ENCODE measurements around the gene KLHDC7A. TPM values are rescaled to one million over a fixed set of nuclear protein-coding genes. Genes with fewer than 3 reads are reported as not detected.

KLHDC7A gene
- total RNA-seq, 1 donor from 2014 or later: not detected

DNA sequence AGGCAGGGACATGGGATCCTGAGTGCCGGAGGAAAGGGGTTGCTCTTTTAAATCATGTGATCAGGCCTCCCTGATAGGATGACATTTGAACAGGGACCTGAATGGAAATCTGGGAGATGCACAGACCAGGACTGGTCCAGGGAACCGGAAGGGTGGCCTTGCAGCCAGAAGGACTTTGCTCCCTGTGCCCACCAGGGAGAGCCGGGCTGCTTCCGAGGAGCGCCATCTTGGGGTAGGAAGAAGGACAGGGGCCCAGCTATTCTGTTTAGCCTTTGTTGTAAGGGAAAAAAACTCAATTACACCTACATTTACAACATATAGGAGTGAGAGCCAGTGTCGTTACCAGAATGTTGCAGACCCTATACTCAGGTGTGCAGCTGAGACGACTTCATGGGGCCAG, 5.5 kb downstream of the KLHDC7A start:
- CTCF ChIA-PET: no interaction called here
- ATAC-seq (ENCODE audit: low read depth) (no peak), DNase-seq (no peak)
- Mint-ChIP-seq H3K36me3 (ENCODE audit: low read depth) (no peaks in the 10 kb centered on the region), H3K27me3 (peaks cover 16% of the 10 kb centered on the region), H3K4me1 (peaks cover 2% of the 10 kb centered on the region), H3K9me3 (peaks cover 3% of the 10 kb centered on the region), H3K4me3 (no peak overlapping the region), H3K27ac (no peak overlapping the region)
- TF ChIP-seq, protein P1, sequence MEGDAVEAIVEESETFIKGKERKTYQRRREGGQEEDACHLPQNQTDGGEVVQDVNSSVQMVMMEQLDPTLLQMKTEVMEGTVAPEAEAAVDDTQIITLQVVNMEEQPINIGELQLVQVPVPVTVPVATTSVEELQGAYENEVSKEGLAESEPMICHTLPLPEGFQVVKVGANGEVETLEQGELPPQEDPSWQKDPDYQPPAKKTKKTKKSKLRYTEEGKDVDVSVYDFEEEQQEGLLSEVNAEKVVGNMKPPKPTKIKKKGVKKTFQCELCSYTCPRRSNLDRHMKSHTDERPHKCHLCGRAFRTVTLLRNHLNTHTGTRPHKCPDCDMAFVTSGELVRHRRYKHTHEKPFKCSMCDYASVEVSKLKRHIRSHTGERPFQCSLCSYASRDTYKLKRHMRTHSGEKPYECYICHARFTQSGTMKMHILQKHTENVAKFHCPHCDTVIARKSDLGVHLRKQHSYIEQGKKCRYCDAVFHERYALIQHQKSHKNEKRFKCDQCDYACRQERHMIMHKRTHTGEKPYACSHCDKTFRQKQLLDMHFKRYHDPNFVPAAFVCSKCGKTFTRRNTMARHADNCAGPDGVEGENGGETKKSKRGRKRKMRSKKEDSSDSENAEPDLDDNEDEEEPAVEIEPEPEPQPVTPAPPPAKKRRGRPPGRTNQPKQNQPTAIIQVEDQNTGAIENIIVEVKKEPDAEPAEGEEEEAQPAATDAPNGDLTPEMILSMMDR (IDR thresholded peaks at IDR 0.05): no peak
- intact Hi-C loops (cut with micrococcal nuclease): no loop called here
- POLR2A ChIA-PET: interaction anchor here (0.6 kb wide), 1 partner anchor 1156 kb away, joined by 5 read pairs; no protein-coding TSS in a partner anchor

DNA sequence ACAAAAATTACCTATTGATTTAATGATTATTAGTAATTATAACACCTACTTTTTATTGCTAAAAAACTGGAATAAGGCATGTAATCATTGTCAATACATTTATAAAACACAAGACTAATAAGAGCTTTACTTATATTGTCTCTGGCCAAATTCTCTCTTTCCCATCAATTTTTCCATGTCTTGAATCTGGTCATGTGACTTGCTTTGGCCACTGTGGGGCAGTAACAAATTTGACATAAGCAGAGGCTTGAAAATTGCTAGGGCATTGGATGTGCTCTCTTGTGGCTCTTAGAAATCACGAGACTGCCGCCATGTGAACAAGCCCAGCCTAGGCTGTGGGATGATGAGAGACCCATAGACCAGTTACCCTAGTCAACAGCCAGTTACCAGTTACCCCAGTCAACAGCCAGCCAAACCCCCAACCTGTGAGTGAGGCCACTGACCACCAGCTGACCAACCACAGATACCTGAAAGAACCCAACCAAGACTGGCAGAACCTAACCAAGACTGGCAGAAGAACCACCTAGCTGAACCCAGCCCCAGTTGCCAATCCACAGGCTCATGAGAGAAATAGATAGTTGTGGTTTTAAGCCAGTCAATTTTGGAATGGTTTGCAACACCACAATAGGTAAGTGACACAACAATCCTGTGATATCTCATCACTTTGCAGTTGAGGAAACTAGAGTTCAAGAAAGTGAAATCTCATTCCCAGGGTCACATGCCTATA, 8.8 kb downstream of the KLHDC7A start:
- Mint-ChIP-seq H3K36me3 (ENCODE audit: low read depth) (no peaks in the 10 kb centered on the region), H3K27me3 (peaks cover 12% of the 10 kb centered on the region), H3K4me1 (peaks cover 4% of the 10 kb centered on the region), H3K4me3 (no peak overlapping the region), H3K27ac (no peak overlapping the region), H3K9me3 (peaks cover 3% of the 10 kb centered on the region)
- ChIA-PET POLR2A (no interaction called here), CTCF (no interaction called here)
- ATAC-seq (ENCODE audit: low read depth) (no peak), DNase-seq (no peak)
- intact Hi-C loops (cut with micrococcal nuclease): no loop called here
- TF ChIP-seq, protein P1 (IDR thresholded peaks at IDR 0.05): no peak

DNA sequence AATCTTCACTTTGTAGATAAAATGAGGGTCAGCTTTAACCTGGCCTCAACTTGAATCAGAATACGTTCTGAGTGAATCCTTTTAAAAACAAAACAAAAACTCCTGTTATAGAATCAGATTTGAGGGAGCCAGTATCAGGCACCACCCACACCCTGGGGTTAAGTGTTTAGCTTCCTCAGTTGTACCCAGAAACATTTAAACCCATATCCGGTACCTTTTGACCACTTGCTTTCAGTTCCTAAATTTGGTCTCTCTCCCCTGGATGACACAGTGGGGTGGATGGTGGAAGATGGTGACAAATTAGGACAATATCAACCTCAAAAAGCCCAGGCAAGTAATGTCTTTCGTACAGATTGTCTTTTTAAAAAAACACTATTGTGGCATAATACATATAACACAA, 10.4 kb downstream of the KLHDC7A start:
- no peaks in the 10 kb centered on the region for H3K36me3 Mint-ChIP-seq (ENCODE audit: low read depth)
- intact Hi-C loops (cut with micrococcal nuclease): no loop called here
- POLR2A ChIA-PET: no interaction called here
- no peak overlapping the region for H3K27ac Mint-ChIP-seq
- ATAC-seq (ENCODE audit: low read depth) (no peak), DNase-seq (no peak)
- CTCF ChIA-PET: no interaction called here
- no peak overlapping the region for H3K4me3 Mint-ChIP-seq
- TF ChIP-seq, protein P1 (IDR thresholded peaks at IDR 0.05): no peak
- H3K9me3 Mint-ChIP-seq: peaks cover 3% of the 10 kb centered on the region
- peaks cover 4% of the 10 kb centered on the region for H3K4me1 Mint-ChIP-seq
- H3K27me3 Mint-ChIP-seq: peaks cover 12% of the 10 kb centered on the region

DNA sequence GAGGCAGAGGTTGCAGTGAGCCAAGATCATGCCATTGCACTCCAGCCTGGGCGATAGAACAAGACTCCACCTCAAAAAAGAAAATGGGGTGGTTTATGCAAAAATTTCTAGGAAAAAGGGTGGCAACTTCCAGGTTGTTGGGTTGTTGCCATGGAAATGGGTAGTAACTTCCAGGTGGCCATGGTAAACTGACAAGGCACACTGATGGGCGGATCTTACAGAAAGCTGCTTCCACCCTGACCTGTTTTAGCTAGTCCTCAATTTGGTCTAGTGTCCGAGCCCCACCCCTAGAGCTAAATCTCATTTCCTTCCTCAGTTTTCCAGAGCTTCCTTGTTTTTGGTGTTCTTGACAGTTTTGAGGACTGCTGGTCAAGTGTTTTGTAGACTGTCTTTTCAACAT, 13.6 kb downstream of the KLHDC7A start:
- DNase-seq: no peak
- ChIA-PET CTCF (no interaction called here), POLR2A (no interaction called here)
- H3K4me3 Mint-ChIP-seq: no peak overlapping the region
- H3K36me3 Mint-ChIP-seq (ENCODE audit: low read depth): no peaks in the 10 kb centered on the region
- TF ChIP-seq, protein P1 (IDR thresholded peaks at IDR 0.05): no peak
- H3K27ac Mint-ChIP-seq: no peak overlapping the region
- intact Hi-C loops (cut with micrococcal nuclease): no loop called here
- no peak for ATAC-seq (ENCODE audit: low read depth)
- H3K27me3 Mint-ChIP-seq: peaks cover 16% of the 10 kb centered on the region
- H3K9me3 Mint-ChIP-seq: peaks cover 3% of the 10 kb centered on the region
- H3K4me1 Mint-ChIP-seq: peaks cover 4% of the 10 kb centered on the region

DNA sequence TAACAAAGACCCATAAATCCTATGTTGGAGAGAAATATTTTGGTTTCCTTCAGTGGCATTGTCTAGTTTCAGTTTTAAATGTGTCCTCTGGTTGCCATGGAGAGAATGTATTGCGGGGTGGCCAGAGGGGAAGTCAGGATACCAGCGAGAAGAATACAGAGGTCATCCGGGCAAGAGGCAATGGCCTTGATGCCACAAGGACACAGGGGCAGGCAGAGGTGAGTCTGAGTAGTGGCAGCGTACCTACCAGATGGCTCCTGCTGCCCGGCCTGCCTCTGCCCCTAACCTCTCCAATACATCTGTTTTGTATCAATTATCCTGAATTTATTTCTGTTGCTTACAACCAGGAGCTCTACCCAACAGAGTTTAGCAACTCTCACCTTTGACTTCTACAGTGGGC, 14.9 kb downstream of the KLHDC7A start:
- ChIA-PET POLR2A (no interaction called here), CTCF (no interaction called here)
- intact Hi-C loops (cut with micrococcal nuclease): no loop called here
- no peak overlapping the region for H3K27ac Mint-ChIP-seq
- no peak for ATAC-seq (ENCODE audit: low read depth)
- TF ChIP-seq, protein P1 (IDR thresholded peaks at IDR 0.05): no peak
- no peak overlapping the region for H3K4me3 Mint-ChIP-seq
- H3K27me3 Mint-ChIP-seq: peaks cover 20% of the 10 kb centered on the region
- H3K9me3 Mint-ChIP-seq: no peaks in the 10 kb centered on the region
- H3K36me3 Mint-ChIP-seq (ENCODE audit: low read depth): no peaks in the 10 kb centered on the region
- no peak for DNase-seq
- H3K4me1 Mint-ChIP-seq: peaks cover 4% of the 10 kb centered on the region
